SKM-1 (cell line): ENCODE results near the gene KDM4B.
A peak's percentile ranks its signal among the peaks of the same experiment; 100 is the strongest.
"Not testable (repeated sequence)": the region's sequence is repeated elsewhere in the genome, so short reads cannot be mapped to it uniquely, and the experiment has no call there.

Experiments
- DNase-seq: peaks from one replicate; lab custom pipeline; 2025; ENCODE audit not compliant: unreplicated experiment; lab: John Stamatoyannopoulos, UW

Gene KDM4B

DNA sequence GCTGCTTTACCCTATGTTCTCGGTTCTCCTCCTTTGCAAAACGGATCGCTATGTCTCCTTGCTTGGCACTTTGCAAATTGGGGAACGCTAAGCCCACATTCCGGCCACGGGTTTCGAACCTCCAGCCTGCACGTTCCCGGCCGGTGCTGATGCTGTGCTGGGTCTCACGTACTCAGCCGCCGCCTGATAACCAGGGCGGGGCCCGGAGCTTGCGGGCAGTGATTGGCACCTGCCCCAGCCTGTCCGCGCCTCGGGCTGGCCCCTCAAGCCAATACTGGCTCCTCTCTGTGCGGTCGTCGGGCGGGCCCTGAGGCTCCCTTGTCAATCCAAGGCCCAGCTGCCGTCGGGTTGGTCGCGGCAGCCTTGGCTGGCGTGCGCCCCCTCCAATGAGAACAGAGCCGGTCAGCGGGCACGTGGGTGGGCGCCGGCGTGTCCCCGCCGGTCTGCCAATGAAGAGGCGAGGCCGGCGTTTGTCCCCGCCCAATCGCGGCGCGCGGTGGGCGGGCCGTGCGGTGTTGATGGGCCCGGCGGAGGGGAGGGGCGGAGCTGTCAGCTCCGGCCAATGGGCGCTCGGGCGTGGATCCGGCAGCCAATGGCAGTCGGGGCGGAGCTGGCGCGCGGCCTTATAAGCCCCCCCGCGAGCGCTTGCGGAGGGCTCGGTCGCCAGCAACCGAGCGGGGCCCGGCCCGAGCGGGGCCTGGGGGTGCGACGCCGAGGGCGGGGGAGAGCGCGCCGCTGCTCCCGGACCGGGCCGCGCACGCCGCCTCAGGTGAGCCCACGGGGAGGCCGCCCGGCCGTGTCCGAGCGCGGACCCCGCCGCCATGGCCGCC, at the start of gene KDM4B:
Gene KDM4B, plus strand, starts transcription at position 652 of the 830 bp plus-strand sequence. CDS start 63,778 bp downstream, outside the sequence.
- DNase-seq, result peak; percentile 99

DNA sequence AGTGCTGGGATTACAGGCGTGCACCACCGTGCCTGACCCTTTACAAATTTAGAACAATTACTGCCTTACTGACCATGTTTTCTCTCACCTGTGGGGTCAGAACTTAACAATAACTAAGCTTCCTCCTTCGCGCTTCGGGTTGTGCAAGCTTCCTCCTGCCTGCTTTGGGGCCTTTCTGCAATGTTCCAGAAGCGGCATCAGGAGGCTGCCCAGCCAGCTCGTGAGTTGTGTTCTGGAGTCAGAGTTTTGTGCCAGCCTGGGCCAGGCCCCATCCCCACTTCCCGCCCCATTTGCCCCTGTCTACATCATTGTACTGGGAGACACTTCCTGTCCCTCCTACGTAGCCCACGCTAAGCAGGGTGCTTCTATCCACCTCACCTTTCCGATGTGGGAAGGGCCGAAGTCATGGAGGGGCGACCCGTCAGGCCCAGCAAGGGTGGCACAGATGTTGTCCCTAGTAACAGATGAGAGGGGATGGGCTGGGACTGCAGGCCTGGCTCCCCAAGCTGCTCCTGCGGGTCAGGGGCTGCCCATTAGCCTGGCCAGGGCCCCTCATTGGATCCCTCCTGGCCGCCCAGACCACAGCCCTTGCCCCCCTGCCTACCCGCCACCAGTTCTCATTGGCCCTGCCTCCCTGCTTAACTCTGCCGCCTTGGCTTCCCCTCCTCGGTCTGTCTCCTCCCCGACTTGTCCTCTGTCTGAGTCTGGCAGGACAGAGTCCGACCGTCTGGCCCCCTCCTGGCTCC, 46.2 kb upstream of the KDM4B start:
- DNase-seq, result peak; percentile 53

DNA sequence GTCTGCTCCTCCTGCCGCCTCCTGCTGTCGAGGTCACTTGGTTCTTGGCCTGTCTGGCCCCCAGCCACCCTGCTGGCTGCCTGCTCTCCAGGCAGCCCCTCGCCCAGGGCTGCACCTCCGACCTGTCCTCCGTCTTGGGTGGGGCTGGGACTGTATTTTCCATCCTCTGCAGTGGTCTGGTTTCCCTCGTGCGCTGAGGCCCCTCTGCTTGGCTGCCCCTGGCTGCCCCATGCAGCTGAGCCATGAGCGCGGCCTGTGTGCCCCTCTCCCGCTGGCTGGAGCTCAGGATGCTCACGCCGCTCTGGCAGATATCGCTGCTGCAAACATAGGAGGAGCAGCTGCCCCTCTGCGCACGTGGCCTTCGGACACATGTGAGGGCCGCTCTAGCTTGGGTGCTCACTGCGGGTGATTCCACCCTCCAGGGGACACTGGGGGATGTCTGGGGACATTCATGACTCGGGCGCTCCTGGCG, 45.6 kb upstream of the KDM4B start:
- DNase-seq, result no peak

DNA sequence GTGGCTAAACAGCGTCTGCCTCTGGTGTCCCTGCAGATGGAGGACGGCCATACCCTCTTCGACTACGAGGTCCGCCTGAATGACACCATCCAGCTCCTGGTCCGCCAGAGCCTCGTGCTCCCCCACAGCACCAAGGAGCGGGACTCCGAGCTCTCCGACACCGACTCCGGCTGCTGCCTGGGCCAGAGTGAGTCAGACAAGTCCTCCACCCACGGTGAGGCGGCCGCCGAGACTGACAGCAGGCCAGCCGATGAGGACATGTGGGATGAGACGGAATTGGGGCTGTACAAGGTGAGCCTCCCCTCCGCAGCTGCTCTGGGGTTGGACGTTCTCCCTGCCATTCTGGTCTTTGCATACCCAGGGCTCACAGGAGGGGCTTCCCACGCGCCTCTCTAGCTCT, 39.7 kb upstream of the KDM4B start:
- DNase-seq, result no peak

DNA sequence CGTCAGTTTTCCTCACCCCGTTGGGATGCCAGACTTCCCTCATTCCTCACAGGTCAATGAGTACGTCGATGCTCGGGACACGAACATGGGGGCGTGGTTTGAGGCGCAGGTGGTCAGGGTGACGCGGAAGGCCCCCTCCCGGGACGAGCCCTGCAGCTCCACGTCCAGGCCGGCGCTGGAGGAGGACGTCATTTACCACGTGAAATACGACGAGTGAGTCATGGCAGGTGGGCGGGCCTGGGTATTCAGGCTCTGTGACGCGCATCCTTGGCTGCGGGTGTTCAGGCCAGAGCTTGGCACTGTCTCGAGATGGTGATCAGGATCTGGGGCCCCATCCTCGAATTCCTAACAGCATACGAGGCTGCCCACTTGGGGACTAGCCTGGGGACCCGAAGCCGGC, 38.2 kb upstream of the KDM4B start:
- no peak for DNase-seq

DNA sequence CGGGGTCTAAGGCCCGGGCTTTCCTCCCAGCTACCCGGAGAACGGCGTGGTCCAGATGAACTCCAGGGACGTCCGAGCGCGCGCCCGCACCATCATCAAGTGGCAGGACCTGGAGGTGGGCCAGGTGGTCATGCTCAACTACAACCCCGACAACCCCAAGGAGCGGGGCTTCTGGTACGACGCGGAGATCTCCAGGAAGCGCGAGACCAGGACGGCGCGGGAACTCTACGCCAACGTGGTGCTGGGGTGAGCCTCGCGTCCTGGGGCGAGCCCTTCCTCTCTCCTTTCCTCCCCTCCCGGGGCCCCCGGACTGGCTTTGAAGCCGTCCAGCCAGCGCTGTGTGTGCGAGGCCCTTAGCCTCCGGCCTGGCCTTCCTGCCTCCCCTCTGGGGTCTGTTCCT, 36.2 kb upstream of the KDM4B start:
- DNase-seq, result no peak

DNA sequence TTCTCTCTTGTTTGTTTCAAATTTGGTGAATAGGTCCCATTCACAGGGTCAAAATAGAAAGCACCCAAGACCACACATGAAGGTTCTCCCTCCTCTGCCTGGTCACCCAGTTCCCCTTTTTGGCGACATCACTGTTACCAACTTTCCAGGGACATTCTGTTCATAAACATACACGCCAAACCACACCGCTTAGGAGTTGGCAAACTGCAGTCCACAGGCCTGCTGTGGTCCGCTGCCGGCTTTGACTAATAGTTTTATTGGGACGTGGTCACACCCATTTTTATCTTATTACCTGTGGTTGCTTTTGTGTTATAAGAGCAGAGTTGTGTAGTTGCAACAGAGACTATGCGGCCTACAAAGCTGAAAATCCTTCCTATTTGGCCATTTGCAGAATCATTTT, 35.4 kb upstream of the KDM4B start:
- DNase-seq, result no peak

DNA sequence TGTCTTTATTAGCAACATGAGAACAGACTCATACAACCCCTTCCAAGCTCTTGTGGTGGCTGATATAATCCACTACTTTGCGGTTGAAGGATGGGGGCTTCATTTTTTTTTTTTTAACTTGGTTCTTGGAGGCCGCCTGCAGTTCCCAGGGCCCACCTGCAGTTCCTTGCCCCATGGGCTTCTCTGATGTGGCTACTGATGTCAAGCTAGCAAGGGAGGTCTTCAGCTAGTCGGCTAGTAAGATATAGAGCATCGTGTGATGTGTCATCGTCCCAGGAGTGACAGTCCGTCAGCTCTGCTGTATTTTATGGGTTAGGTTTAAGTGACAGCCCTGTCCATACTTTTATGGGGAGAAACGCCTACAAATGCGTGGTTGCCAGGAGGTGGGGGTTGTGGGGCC, 33.5 kb upstream of the KDM4B start:
- DNase-seq, result no peak

DNA sequence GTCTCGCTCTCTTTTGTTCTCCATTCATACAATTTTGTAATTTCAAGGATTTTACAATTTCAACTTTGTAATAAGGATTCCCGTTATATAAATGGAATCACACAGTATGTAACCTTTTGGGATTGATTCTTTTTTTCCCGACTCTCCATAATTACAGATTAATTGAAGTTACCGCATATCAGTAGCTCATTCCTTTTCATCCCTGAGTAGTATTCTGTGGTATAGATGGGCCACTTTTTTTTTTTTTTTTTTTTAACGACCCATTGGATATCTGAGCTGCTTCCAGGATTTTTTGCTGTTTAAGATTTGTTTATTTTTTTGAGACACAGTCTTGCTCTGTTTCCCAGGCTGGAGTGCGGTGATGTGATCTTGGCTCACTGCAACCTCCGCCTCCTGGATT, 31.9 kb upstream of the KDM4B start:
- DNase-seq, result no peak

DNA sequence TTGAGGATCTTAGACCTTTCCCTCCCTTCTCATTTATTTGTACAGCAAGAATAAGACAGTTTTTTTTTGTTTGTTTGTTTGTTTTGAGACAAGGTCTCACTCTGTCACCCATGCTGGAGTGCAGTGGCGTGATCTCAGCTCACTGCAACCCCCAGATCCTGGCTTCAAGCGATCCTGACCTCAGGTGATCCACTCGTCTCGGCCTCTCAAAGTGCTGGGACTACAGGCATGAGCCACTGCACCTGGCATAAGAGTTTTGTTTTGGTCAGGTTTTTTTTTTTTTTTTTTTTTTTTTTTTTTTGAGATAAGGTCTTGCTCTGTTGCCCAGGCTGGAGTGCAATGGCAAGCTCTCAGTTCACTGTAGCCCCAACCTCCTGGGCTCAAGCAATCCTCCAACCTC, 30.5 kb upstream of the KDM4B start:
- not testable (repeated sequence) for DNase-seq

DNA sequence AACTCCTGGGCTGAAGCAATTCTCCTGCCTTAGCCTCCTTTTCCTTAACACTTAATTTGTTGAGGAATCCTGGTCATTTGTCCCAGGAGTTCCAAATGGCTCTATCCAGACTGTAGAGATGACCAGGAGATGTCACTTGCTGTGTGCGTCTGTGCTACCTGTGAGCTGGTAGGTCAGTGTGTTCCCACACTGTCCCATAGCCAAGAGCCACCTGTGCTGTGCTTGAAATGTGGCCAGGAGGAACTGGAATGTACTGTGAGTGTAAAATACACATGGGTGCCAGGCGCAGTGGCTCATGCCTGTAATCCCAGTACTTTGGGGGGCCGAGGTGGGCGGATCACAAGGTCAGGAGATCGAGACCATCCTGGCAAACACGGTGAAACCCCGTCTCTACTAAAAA, 29.4 kb upstream of the KDM4B start:
- DNase-seq, result no peak

DNA sequence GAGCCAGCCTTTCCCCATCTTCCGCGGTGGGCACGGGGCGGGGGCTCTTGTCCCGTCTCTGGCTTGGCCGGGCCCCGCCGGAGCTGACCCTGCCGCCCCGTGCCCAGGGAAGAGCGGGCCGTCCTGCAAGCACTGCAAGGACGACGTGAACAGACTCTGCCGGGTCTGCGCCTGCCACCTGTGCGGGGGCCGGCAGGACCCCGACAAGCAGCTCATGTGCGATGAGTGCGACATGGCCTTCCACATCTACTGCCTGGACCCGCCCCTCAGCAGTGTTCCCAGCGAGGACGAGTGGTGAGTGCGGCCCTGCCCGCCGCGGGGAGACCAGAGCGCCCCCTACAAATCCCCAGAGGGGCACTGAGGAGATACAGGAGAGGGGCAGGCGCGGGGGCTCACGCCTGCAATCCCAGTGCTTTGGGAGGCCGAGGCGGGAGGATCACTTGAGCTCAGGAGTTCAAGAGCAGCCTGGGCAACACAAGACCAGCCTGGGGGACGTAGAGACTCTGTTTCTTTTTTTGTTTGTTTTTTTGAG, 27.2 kb upstream of the KDM4B start:
- not testable (repeated sequence) for DNase-seq

DNA sequence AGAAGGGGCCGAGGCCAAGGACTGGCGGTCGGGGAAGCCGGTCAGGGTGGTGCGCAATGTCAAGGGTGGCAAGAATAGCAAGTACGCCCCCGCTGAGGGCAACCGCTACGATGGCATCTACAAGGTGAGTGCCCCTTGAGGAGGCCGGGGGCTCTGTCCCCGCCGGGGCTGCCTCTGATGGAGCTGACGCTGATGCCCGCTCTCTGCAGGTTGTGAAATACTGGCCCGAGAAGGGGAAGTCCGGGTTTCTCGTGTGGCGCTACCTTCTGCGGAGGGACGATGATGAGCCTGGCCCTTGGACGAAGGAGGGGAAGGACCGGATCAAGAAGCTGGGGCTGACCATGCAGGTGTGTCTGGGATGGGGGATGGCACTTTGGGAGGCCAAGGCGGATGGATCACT, 18.3 kb upstream of the KDM4B start:
- DNase-seq, result not testable (repeated sequence)

DNA sequence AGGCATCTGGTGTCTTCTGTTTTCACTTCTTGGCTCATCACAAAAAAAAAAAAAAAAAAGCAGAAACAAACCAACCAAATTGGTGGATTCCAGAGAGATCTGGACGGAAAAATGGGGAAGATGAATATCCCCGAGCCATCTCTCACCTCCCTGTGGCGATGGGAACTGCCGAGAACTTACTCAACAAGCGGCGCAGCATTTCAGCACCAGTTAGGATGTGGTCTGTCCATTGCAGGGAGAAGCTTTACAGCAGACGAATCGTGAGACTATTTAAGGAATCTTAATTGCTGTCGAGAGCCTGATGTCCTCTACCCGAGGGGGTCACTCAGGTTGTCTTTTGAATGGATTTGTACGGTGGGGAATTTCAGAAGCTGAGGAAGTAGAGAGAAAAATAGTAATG, 17.3 kb upstream of the KDM4B start:
- DNase-seq, result no peak

DNA sequence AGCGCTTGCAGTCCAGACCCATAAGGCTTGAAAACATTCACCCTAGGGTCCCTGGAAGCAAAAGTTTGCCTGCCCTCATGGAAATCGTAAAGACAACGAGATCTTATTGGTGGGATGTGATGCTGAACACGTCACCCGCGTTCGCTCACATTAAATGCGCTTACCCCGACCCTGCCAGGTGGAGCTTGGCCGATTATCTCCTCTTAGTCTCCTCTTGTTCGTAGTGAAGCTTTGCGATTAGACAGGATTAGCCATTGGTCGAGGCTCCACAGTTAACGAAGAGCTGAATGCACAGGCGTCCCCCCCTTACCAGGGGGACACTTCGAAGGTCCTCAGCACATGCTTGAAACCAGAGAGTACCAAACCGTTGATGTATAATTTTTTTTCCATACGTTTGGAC, 16.0 kb upstream of the KDM4B start:
- DNase-seq, result no peak

DNA sequence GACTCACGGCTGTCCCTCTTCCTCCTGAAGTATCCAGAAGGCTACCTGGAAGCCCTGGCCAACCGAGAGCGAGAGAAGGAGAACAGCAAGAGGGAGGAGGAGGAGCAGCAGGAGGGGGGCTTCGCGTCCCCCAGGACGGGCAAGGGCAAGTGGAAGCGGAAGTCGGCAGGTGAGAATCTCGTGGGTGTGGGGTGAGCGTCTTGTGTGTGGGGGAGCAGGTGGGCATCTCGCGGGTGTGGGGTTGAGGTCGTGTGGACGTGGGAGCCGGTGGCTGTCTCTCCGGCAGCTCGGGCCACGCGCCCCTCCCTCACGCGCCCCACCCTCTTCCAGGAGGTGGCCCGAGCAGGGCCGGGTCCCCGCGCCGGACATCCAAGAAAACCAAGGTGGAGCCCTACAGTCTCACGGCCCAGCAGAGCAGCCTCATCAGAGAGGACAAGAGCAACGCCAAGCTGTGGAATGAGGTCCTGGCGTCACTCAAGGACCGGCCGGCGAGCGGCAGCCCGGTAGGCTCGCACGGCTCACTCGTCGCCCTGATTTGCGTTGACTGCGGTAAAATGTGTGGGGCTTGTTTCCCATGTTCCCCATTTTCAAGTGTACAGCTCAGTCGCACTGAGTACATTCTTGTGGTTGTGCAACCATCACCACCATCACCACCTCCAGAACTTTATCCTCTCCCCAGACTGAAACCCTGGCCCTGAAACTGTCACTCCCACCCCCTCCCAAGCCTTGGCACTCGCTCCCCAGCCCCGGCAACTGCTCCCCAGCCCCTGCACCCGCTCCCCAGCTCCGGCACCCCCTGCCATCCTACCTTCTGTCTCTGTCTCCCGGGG, 14.4 kb upstream of the KDM4B start:
- not testable (repeated sequence) for DNase-seq

DNA sequence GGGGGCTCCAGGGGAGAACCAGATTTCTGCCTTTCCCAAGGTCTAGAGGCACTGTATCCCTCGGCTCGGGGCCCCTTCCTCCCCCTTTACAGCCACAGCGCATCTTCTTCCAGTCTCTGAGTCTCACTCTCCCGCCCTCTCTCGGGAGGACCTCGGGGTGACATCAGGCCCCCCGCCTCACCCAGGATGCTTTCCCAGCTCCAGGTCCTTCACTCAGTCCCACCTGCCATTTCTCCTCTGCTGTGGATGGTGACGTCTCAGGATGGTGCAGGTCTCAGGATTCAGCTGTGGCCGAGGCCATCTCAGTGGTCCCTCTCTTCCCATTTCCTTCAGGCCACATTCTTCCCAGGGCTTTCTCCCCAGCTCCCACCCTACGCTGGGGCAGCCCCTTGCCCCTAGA, 13.6 kb upstream of the KDM4B start:
- no peak for DNase-seq

DNA sequence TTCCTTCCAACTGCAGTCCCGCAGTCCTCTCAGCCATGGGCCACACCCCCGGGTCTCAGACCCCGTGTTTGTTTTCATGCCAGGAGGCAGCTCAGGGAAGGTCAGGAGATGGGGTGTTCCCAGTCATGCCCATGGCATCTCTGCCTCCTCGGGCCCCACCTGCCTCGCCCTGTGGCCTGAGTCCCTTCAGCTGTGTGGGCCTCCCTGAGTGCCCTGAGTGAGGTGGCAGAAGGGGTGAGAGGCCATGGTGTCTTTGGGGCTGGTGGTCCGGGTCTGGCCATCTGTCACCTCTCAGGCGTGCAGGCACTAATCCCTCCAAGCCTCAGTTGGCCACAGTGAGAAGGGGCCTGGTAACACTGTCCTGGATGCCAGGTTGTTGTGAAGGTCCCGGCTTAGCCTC, 10.9 kb upstream of the KDM4B start:
- no peak for DNase-seq

DNA sequence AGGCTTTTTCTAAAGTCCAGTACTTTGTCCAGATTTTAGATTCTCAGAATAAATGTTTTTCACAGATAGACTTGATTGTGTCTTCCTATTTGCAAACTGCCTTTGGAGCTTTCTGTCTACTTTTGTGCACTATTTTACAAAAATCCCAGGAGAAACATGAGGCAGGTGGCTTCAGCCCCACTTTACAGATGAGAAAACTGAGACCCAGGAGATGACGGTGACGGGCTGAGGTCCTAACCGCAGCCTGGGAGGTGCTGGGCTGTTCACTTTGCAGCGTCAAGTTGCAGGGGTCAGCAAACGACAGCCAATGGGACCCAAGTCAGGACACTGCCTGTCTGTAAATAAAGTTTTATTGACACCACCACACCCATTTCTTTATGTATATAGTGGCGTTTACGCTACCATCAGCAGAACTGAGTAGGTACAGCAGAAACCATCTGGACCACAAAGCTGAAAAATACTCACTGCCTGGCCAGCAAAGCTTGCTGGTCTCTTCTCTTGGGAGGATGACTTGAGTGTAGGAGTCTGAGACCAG, 6.8 kb upstream of the KDM4B start:
- no peak for DNase-seq

DNA sequence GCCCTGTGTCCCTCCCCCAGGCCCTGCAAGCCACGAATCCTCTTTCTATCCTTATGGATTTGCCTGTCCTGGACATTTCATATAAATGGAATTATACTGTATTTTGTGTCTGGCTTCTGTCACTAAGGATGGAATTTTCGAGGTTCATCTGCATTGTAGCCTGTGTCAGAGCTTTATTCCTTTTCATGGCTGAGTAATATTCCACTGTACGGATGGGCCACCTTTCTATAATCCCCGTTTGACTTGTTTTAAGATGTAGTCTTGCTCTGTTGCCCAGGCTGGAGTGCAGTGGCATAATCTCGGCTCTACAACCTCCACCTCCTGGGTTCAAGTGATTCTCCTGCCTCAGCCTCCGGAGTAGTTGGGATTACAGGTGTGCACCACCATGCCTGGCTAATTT, 3.9 kb upstream of the KDM4B start:
- DNase-seq, result no peak

DNA sequence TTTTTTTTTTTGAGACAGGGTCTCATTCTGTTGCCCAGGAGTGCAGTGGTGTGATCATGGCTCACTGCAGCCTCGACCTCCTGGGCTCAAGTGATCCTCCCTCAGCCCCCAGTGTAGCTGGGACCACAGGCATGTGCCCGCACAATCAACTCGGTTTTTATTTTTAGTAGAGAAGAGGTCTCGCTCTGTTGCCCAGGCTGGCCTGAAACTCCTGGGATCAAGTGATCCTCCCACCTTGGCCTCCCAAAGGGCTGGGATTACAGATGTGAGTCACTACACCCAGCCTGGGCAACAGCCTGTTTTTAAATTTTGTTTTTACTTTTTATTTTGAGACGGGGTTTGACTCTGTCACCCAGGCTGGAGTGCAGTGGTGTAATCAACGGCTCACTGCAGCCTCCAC, 2.3 kb upstream of the KDM4B start:
- no peak for DNase-seq
